GM18499 (cell line): Measurements from ENCODE around the gene ARHGEF10L.

Experiments
- ATAC-seq: cut with Tn5 transposase; IDR thresholded peaks from one replicate; pipeline ENCODE4 v1.9.1; 2021; ENCODE audit warnings: moderate number of reproducible peaks; ENCODE audit not compliant: insufficient read depth, unreplicated experiment

Gene ARHGEF10L

GRCh38 chr1:17520473-17521319 is 18.8 kb upstream of the ARHGEF10L start:
- no peak for ATAC-seq

GRCh38 chr1:17521946-17522612 is 17.4 kb upstream of the ARHGEF10L start:
- no peak for ATAC-seq

DNA sequence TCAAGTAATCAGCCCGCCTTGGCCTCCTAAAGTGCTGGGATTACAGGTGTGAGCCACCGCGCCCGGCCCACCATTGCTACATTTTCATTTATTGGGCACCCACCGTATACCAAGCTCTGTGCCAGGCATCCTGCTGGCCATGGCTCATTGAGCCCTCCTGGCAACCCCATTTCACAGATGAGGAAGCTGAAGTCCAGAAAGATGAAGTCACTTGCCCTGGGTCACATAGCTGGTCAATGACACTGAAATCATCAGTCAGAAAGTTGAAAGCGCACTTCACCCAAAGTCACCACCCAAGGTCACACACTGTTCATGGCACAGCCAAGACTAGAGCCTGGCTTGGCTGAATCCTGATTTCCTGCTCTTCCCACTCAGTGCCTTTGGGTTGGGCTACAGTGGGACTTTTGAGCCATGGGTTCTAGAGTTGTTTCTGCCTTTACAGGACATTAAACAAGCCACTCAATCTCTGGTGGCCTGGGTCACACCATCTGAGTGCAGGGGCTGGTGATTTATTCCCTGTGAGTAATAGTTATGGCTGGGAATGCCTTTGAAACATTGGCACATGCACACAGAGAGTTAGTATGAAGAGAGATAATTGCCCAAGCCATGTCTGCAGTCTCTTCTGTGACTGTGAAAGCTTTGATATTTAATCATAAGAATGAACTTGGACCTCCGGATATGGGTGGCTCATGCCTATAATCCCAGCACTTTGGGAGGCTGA is 16.0 kb upstream of the ARHGEF10L start:
- no peak for ATAC-seq

DNA sequence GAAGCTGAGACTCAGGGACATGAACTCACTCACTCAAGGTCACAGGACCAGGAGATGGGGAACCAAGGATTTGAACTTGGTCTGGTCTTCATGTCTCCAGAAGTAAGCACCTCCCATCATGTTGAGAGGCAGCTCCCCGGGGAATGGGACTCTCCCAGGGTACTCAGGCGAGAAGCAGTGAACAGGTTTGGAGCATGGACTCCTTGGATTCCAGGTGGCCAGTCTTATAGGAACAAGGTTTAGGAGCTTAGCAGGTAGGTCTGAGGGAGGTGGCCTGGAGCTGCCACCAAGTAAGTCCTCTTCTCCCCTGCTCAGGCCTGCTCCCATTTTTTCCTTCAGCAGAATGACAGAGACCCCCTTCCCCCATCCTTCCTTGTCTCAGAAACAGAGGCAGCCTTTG is 14.9 kb upstream of the ARHGEF10L start:
- no peak for ATAC-seq

DNA sequence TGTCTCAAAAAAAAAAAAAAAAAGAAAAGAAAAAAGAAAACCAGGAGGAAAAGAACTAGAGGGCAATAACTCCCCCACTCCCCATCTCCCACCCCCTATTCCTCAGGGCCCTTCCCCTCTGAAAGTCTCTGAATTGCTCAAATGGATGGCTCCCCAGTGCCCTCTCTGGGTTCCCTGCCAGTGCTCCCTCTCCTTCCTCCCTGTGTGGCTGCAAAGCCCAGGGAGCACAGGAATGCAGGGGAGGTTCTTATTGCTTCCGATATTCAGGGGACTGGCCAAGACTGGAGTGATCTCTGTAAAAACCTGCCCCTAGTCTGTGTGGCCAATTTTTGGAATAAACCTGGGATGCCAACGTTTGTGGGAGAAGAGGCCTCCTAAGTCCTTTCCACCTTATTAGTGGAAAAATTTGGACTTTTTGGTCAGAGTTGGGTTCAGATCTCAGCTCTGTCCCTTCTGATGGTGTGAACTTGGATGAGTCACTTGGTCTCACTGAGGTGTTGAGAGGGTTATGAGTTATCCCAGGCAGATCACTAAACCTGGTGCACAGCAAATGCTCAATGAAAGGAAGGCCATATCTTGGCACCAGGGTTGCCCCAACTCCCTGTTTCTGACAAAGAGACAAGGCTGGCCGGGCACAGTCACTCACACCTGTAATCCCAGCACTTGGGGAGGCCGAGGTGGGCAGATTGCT is 13.4 kb upstream of the ARHGEF10L start:
- no peak for ATAC-seq

DNA sequence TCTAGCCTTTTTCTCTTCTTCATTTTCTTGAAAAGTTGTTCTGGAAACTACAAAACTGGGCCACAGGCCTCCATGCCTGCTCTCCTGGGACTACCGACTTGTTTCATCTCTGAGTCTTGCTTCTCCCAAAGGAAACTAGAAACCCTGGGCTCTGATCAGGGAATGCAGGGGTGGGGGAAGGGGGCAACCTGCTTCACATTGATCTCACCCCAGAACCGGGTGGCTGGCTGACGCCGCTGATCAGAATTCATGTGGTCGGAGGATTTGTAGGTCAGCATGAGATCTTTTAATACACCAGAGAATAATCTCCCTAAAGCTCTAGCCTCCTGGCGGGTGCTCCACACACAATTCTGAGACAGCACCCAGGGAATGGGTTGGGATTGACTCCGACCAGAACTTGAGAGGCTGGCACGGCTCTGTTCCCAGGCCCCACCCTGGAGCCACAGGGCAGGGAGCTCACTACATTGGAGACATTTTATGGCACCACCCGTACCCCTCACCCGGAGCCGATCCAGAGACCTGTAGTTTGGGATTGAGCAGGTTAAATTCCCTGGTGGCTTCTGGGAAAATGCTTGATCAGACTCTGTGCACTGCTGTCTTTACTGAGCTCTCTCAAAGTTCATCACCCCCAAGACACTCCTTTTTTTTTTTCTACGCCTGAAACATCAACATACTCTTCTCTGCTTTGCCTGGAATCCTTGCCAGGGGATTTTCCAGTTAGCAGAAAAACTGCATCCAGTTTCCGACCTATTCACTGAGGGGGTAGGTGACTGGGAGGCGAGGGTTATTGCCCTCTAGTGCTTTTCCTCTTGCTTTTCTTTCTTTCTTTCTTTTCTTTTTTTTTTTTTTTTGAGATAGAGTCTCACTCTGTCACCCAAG is 12.2 kb upstream of the ARHGEF10L start:
- ATAC-seq = no peak

DNA sequence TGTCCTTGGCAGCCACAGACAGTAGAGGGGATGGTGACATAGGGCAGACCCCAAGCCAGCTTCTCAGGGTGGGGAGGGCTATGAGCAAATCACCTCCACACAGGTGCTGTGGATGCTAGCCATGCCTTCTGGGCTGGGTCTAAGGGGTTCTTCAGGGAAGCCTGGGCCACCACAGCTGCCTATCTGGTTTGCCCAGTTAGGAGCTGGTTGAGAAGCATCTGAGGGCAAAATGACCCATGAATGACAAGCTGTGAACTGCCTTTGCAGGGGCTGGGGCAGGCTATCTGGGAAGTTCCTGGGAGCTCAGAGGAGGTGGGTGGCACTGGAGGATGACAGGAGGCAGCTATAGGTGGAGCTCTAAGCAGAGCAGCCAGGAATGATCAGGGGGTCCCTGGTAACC is 10.1 kb upstream of the ARHGEF10L start:
- ATAC-seq = no peak

DNA sequence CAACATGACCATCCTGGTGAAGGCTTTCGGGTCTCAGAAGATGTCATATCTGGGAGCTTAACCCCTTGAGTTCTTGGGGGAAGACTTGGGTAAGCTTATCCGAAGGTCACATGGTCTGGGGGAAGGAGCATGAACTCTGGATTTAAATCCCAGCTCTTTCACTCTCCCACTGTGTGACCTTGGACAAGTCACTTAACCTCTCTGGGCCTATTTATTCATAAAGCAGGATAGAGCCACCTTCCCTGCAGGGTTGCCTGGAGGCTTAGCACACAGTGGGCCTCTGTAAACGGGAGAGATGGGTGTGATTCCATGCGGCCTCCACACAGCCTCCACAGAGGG is 8.2 kb upstream of the ARHGEF10L start:
- ATAC-seq = no peak

- no peak for ATAC-seq
Measured at GRCh38 chr1:17531682-17532487, 7.6 kb upstream of the ARHGEF10L start.

GRCh38 chr1:17533201-17533600 is 6.3 kb upstream of the ARHGEF10L start:
- no peak for ATAC-seq

DNA sequence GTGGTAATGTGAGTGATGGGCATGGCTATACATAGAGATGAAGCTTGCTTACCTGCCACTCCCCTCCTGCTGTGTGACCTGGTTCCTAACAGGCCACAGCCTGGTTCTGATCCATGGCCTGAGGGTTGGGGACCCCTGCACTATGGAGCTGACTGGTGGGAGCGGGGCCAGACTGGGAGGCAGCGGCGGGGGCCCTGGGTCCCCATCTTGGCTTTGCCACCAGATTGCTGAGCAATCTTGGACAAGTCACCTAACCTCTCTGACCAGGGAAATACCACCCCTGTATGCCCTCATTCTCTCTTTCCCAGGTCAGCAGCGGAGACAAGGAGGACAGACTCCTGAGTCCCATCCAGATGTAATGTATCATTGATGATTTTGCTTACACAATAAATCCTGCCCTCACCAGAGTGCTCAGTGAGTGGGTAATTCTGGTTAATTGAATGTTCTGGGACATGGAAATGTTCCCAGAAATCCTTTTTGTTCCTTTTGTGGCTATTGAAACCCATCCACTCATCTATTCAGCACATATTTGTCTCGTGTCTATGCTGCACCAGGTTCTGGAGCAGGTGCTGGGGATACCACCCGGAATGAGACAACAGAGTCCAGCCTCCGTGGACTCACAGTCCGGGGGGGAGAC is 4.1 kb upstream of the ARHGEF10L start:
- ATAC-seq = no peak

- ATAC-seq = no peak
Measured at GRCh38 chr1:17538010-17538409, 1.5 kb upstream of the ARHGEF10L start.

GRCh38 chr1:17538428-17539117 is 925 bp upstream of the ARHGEF10L start:
- ATAC-seq = no peak

DNA sequence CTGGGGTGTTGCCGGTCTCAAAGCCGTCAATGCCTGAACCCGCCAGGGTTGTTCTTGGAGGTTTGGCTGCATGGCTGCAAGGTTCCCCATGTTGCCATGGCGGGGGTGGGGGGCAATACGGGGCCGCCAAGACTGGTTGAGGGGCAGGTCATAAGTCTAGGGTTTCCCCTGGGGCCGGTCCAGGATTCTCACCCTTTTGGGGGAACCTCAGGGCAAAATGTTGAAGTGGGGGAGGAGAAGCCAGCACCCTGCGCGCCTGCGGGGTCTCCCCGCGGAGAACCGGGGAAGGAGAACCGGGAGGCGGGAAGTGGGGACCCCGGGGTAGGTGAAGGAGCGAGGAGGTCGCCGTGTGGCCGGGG is 401 bp upstream of the ARHGEF10L start:
- ATAC-seq = no peak

- no peak for ATAC-seq
Measured at GRCh38 chr1:17540255-17541001, 930 bp downstream of the ARHGEF10L start.

DNA sequence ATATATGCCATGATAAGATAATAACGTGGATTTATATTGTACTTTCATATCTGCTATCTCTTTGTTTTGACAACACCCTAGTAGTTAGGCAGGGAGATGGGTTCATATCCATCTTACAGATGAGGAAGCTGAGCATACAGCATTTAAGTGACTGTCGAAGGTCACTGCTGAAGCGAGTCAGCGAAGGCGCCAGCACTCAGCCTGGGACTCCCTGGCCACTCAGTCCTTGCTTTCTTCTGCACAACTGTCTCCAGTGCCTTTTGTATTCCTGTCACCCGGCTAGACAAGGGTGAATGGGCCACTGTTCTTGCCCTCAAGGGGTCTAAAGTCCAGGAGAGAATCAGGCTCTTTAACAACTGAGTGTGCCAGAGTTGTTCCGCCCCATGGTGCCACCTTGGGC is 3.1 kb downstream of the ARHGEF10L start:
- no peak for ATAC-seq

- ATAC-seq = no peak
Measured at GRCh38 chr1:17544776-17545350, 5.4 kb downstream of the ARHGEF10L start.
